Activated CD4-positive, CD25-positive, alpha-beta regulatory T cell treated with anti-CD3 and anti-CD28 coated beads, Interleukin-2, amount 50 U/mL, for 24 hours (primary cell): Measurements from ENCODE around the gene PTDSS2.
"Not testable (repeated sequence)": the region's sequence is repeated elsewhere in the genome, so short reads cannot be mapped to it uniquely, and the experiment has no call there.

Experiments used
- ATAC-seq, 2 donors: fragments of 150-1000 bp; cut with Tn5 transposase; one replicate each; pipeline ENCODE4 v1.10.0; 2021; ENCODE audit warnings: mild to moderate bottlenecking in 1 of 2, moderate library complexity in 1 of 2

Gene PTDSS2

DNA sequence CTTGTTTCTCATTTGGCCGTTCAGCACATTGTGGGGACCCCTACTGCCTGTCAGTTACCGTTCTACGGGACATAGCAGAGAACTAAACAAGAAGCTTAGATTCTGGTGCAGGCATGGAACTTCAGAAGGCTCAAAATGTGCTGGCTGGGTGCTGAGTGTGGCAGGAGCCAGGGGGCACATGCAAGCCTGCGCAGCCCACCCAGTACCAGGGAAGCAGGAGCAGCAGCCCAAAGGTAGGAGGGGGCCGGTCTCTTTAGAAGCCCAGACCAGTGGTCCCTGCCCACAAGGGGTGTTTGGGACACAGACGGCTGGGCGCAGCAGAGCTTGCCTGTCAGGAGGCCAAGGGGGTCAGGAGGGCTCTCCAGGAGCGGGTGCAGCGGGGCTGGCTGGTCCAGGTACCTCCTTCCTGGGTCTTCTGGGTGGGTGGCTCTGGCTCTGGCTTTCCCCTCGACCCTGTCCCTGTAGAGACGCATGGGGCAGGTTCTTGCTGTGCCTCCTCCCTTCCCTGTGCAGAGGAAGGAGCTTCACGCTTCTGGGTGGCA, 2.2 kb downstream of the PTDSS2 start:
- no peak for ATAC-seq

DNA sequence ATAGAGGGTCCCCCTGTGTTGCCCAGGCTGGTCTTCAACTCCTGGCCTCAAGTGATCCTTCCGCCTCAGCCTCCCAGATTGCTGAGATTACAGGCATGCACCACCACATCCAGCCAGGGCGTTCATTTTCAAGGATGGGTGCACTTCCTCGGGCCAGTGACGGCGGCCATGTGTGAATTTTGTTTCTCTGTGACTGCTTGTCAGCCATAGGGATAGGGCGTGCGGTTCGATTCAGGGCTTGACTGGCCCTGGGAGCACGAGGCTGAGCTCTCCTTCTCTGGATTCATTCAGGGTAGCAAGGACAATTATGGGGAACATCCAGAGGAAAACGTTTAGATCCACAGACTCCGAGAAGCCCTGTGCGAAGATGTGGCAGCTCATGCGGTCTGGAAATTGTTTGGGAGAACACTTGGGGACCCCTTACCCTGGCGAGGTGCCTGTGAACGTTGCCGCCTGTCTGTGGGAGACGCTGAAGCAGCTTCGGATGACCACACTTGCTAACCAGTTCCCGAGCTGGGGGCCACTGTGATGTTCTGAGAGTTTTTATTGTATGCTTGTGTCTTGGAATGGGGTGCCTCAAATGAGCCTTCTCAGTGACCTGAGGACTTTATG, 2.9 kb downstream of the PTDSS2 start:
- ATAC-seq = no peak

DNA sequence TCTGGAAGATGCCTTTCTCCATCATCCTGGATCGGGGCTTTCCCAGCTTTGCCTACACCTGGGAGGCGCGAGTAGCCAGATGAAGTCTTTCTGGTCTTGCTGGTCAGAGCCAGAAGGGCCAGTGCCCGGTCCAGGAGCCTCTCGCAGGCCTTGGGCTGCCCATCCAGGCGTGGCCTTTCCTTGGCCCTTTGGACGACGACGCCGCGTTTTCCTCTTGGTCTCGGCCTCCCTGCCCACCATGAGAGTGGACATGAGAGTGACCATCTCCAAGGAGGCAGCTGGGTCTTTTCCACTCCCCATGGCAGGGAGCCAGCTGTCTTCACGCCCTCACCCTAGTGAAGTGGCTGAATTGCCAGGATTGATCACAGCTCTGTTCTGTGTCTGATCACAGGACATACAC, 3.5 kb downstream of the PTDSS2 start:
- no peak for ATAC-seq

GRCh38 chr11:454043-454442, 4.0 kb downstream of the PTDSS2 start:
- ATAC-seq = no peak

DNA sequence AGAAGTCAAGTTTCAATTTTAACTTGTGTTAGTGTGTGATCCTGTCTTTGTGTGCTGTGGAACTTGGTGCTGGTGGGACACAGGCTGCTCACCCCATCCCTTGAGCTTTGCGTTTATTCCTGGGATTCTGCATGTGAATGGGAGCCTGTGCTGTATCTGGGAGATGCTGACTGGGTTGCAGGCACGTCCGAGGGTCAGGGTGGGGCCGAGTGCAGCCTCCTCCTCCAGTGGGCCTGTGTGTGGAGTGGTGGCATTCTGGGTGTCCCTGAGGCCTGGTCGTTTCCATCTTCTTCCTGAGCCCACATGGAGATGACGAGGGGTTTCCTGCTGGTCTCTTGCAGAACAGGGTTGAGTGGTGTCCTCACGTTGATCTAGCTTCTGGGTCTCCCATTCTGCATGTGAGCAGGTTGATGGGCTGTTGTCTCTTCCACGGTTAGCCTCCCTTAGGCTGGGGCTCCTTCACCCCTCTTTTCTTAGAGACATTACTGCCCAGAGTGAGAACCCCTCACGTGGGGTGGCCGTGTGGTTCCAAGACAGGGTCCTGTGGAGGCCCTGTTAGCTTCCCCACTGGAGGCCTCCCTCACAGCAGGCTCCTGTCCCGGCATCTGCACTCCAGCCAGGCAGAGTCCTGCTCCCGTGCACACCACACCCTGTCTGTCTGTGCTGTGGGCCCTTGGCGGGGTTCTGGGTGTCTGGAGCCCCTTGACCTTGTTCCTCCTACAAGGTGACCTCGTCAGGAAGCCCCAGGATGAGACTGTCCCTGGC, 4.9 kb downstream of the PTDSS2 start:
- no peak for ATAC-seq

- no peak for ATAC-seq
These were observed 5.6 kb downstream of the PTDSS2 start for GRCh38 chr11:455566-456147.

- ATAC-seq = peak; percentile 69 to 82
These were observed 6.5 kb downstream of the PTDSS2 start for GRCh38 chr11:456533-456932.

DNA sequence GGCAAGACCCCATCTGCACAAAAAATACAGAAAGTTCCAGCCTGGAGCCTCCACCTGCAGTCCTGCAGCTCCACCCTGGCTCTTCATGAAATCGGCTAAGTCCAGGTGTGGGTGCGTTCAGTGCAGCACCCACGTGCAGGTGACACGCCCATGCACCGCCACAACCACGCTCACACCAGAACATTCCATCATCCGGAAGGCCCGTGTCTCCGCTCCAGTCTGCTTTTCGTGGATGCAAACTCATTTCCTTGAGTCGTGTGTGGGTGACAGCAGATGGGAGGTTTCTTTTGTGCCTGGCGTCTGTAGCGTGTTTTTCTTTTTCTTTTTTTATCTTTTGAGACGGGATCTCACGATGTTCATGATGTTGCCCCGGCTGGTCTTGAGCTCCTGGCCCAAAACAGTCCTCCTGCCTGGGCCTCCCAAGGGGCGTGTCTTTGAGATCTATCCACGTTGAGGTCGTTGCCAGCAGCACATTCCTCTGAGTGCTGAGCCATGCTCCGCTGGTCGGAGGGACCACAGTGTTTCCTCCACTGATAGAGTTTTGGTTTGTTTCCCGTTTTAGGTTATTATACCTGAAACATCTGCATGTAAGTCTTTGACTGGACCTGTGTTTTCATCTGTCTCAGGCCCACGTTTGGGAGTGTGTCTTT, 7.2 kb downstream of the PTDSS2 start:
- ATAC-seq = no peak

DNA sequence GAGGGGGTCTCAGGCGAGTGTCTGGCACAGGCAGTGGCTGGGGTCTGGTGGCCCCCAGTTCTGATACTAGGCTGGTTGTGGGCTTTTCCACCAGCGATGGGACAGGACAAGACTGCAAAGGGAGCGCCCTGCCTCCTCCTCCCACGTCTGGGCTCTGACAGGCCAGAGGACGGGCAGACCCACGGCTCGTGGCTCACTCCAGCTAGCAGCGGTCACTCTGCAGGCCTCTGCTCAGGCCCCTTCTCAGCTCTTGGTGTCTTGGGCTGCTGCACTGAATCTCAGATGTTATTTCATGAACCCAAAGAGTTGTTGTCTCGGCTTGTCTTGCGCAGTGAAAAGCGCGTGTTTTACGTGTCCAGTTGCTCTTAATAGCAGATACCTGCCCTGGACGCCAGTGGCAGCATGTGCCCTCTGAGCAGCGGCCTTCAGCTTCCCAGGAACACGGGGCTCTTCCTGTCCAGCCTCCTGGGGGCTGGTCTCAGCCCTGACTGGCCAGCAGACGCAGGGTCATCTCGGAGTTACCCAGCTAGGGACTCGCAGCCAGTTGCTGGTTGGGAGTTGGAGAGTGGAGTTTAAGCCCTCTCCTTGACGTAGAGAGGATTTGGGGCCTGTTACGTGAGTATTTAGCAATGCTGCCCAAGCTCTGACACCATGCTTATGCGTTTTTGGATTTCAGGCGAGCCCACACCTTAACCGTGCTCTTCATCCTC, 9.6 kb downstream of the PTDSS2 start:
- no peak for ATAC-seq

- ATAC-seq = no peak
These were observed 10.5 kb downstream of the PTDSS2 start for GRCh38 chr11:460331-461199.

GRCh38 chr11:461626-462025, 11.5 kb downstream of the PTDSS2 start:
- ATAC-seq = no peak

GRCh38 chr11:462107-462890, 12.2 kb downstream of the PTDSS2 start:
- no peak for ATAC-seq

- no peak for ATAC-seq
These were observed 14.2 kb downstream of the PTDSS2 start for GRCh38 chr11:464316-464715.

- ATAC-seq = no peak
These were observed 15.9 kb downstream of the PTDSS2 start for GRCh38 chr11:465896-466530.

- no peak for ATAC-seq
These were observed 18.0 kb downstream of the PTDSS2 start for GRCh38 chr11:468036-468435.

DNA sequence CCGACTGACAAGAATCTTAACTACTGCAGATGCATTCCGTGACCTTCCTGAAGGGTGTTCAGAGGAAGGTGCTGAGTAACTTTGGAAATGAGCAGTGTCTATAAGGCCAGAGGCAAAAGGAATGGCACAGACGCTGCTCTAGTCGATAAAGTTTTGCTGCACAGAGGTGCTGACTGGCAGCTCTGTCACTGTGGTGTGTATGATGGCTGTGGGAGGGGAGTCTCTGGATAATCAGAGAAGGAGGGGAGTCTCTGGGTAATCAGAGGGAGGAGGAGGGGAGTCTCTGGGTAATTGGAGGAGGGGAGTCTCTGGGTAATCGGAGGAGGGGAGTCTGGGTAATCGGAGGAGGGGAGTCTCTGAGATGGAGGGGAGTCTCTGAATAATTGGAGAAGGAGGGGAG, 18.4 kb downstream of the PTDSS2 start:
- ATAC-seq = no peak

GRCh38 chr11:469026-469683, 19.1 kb downstream of the PTDSS2 start:
- ATAC-seq = not testable (repeated sequence)

GRCh38 chr11:469684-470560, 19.8 kb downstream of the PTDSS2 start:
- ATAC-seq = no peak
